ENCODE data around the gene CCDC169.

CCDC169 gene

DNA sequence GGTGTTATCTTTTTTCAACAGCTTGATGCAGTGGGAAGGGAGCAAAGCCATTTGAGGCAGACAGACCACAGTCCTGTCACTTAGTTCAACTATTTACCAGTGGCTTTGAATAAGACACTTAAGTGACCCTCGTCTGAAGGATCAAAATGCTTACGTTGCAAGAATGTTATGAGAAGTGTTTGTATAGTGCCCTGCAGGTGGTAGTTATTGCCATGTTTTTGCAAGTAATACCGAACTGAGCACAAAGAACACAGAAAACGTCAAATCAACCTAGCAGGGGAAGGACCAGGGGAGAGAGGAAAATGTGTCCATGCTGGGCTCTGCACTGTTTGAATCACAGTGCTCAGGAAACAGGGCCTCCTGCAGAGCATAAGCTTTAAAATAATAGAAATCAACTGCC, 86.0 kb downstream of the CCDC169 start:
- intact Hi-C loops (cut with DNase I; ENCODE audit: low total_unique reads), result no loop called here
- no peak for DNase-seq
- no peaks in the 10 kb centered on the region for H3K4me1 ChIP-seq
- H3K4me3 ChIP-seq, result no peak overlapping the region
- TF ChIP-seq, protein P1, sequence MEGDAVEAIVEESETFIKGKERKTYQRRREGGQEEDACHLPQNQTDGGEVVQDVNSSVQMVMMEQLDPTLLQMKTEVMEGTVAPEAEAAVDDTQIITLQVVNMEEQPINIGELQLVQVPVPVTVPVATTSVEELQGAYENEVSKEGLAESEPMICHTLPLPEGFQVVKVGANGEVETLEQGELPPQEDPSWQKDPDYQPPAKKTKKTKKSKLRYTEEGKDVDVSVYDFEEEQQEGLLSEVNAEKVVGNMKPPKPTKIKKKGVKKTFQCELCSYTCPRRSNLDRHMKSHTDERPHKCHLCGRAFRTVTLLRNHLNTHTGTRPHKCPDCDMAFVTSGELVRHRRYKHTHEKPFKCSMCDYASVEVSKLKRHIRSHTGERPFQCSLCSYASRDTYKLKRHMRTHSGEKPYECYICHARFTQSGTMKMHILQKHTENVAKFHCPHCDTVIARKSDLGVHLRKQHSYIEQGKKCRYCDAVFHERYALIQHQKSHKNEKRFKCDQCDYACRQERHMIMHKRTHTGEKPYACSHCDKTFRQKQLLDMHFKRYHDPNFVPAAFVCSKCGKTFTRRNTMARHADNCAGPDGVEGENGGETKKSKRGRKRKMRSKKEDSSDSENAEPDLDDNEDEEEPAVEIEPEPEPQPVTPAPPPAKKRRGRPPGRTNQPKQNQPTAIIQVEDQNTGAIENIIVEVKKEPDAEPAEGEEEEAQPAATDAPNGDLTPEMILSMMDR (IDR thresholded peaks at IDR 0.05), result no peak
- H3K27me3 ChIP-seq, result peaks cover 0 to 5% of the 10 kb centered on the region in 2 donors
- no peaks in the 10 kb centered on the region for H3K9me3 ChIP-seq
- no peaks in the 10 kb centered on the region for H3K36me3 ChIP-seq
- no peak overlapping the region for H3K27ac ChIP-seq

DNA sequence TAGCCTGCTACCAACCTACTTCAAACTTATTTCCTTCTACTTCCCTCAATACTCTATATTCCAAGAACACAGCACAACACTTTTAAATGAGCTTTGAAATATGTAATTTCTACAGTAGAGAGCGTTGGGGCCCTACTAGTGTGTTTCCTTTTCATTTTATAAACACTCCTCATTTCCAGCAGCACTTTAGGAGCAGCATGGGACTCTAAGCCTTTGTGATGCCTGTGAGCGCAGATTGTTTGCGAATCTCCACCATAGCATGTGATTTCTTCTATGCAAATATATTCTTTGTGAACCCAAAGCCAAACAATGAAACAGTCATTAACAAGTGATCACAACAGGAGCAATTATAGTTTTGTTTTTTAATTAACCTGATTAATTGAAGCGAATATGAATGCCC, 86.9 kb downstream of the CCDC169 start:
- intact Hi-C loops (cut with DNase I; ENCODE audit: low total_unique reads), result no loop called here
- no peak for DNase-seq
- TF ChIP-seq, protein P1 (IDR thresholded peaks at IDR 0.05), result no peak
- Histone ChIP-seq H3K27ac (no peak overlapping the region), H3K27me3 (peaks cover 0 to 5% of the 10 kb centered on the region in 2 donors), H3K9me3 (no peaks in the 10 kb centered on the region), H3K36me3 (no peaks in the 10 kb centered on the region), H3K4me3 (no peak overlapping the region), H3K4me1 (no peaks in the 10 kb centered on the region)

DNA sequence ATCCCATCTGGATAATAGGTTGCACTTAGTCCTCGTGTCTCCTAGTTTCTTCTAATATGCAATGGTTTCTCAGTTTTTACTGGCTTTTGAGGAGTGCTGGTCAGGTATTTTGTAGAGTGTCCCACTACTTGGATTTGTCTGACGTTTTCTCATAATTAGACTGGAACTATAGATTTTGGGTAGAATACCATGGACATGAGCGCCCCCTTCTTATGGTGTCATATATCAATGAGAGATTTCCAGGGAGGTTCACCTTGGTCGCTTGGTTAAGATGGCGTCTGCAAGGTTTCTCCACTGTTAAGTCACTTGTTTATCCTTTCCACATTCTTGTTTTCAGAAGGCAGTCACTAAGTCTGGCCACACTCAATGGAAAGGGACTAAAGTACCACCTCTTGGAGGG, 89.9 kb downstream of the CCDC169 start:
- intact Hi-C loops (cut with DNase I; ENCODE audit: low total_unique reads), result no loop called here
- no peaks in the 10 kb centered on the region for H3K9me3 ChIP-seq

DNA sequence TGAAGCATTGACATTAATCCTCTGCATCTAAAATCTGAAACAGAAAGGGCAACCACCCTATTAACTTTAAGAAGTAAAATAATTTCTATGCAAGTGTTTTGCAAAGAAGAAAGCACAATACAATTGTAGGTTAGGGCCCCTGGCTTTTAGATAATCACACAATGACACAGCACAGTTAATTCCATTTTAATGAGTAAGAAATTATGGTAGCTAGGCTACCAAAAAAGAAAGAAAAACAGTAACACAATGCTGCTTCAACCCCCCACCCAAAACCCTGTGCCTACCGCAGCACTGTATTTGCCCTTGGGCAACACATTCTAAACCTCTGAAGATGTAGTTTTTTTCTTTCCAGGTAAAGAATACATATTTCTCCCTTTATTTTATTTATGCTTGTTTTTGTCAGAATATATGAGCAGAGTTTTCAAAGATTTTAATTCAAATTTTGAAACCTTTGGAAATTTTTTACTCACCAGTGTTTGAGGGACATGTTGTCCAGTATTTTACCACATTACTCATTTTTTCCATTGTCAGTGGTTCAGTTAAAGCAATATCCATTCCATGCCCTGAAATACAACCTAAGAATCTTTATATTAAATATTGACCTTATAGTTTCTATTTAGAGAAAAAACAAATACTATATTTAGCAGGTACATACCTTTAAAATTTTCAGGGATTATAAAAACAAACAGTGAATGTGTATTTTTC, 104.3 kb downstream of the CCDC169 start:
- DNase-seq, result no peak
- Histone ChIP-seq H3K27me3 (no peaks in the 10 kb centered on the region), H3K4me1 (peaks cover 0 to 8% (median 0%) of the 10 kb centered on the region in 4 donors), H3K27ac (no peak overlapping the region), H3K9me3 (no peaks in the 10 kb centered on the region), H3K4me3 (no peak overlapping the region), H3K36me3 (no peaks in the 10 kb centered on the region)
- intact Hi-C loops (cut with DNase I; ENCODE audit: low total_unique reads), result no loop called here
- TF ChIP-seq, protein P1 (IDR thresholded peaks at IDR 0.05), result no peak

More for the DNA sequence above, 89.9 kb downstream of the CCDC169 start:
- H3K4me1 ChIP-seq, result no peaks in the 10 kb centered on the region
- no peak overlapping the region for H3K4me3 ChIP-seq
- H3K27ac ChIP-seq, result no peak overlapping the region
- TF ChIP-seq, protein P1 (IDR thresholded peaks at IDR 0.05), result no peak
- DNase-seq, result no peak
- peaks cover 0 to 5% of the 10 kb centered on the region in 2 donors for H3K27me3 ChIP-seq
- H3K36me3 ChIP-seq, result no peaks in the 10 kb centered on the region

DNA sequence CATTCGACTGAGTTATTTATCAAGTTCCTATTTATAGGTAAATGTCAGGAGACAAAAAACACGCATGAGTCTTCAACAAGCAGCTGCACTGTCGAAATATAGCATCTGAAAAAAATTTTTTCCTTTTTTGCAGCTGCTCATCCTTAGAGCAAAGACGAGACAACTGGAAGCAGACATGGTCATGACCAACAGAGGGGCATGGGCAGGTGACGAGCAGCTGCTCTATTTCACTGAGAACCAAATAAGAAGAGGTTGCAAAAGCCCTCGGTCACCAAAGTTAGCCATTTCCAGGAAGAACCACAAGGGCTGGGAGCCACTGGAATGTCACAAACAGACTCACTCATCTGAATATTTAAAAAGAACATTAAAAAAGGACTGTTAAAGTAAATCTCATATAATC, 105.4 kb downstream of the CCDC169 start:
- TF ChIP-seq, protein P1 (IDR thresholded peaks at IDR 0.05), result no peak
- H3K27ac ChIP-seq, result no peak overlapping the region
- H3K4me3 ChIP-seq, result no peak overlapping the region
- intact Hi-C loops (cut with DNase I; ENCODE audit: low total_unique reads), result no loop called here
- H3K36me3 ChIP-seq, result no peaks in the 10 kb centered on the region
- no peak for DNase-seq
- peaks cover 0 to 8% (median 0%) of the 10 kb centered on the region in 4 donors for H3K4me1 ChIP-seq
- no peaks in the 10 kb centered on the region for H3K9me3 ChIP-seq
- no peaks in the 10 kb centered on the region for H3K27me3 ChIP-seq

Data from tibial artery (tissue), 4 donors.